GM12878 (cell line): ENCODE measurements around the gene DRD1. TPM values are rescaled to one million over a fixed set of nuclear protein-coding genes. Genes with fewer than 3 reads are reported as not detected.

Experiments
- ATAC-seq: fragments of 200-7000 bp; cut with Tn5 transposase; 3 replicates; pipeline ENCODE4 v1.9.1; 2020; ENCODE audit warnings: mild to moderate bottlenecking, moderate library complexity
- BruUV-seq: library from RNA; stranded (reverse); fragments of 400-500 nt; replicated peaks from 2 replicates; lab custom pipeline; 2021; lab: Mats Ljungman, UMichigan
- CTCF ChIA-PET: fragments of 300-600 bp; sonication (Branson Sonifier 250); formaldehyde crosslinking; extraction: SDS; loops from one replicate; lab custom pipeline; 2021; ENCODE audit warnings: inconsistent platforms; lab: Yijun Ruan, JAX
- POLR2A ChIA-PET: fragments of 350-600 bp; formaldehyde crosslinking; extraction: SDS; loops from one replicate; lab custom pipeline; 2021; ENCODE audit warnings: inconsistent platforms; lab: Charles Lee
- RAD21 ChIA-PET: fragments of 300-600 bp; sonication (Branson Sonifier 250); formaldehyde crosslinking; loops from one replicate; lab custom pipeline; 2023; ENCODE audit warnings: antibody characterized with exemption; ENCODE audit not compliant: unreplicated experiment; lab: Charles Lee
- SMC1A ChIA-PET: fragments of 300-600 bp; sonication (Branson Sonifier 250); formaldehyde crosslinking; loops from one replicate; lab custom pipeline; 2023; ENCODE audit not compliant: unreplicated experiment, uncharacterized antibody; lab: Charles Lee
- DNase-seq: peaks from one replicate; pipeline ENCODE4 v3.0.0-alpha.2; 2011; ENCODE audit warnings: low read depth, low spot score
- FAIRE-seq: peaks from 3 replicates; lab custom pipeline; 2011; peaks lifted over from hg19 to GRCh38; lab: Jason Lieb, UNC
- H2AFZ ChIP-seq: 2 replicates; pipeline ENCODE4 v1.6.0; 2011; ENCODE audit warnings: low read depth, low read length, control low read depth; ENCODE audit not compliant: control insufficient read depth
- H3K27ac ChIP-seq: 2 replicates; pipeline ENCODE4 v1.5.1; 2011; ENCODE audit warnings: control low read depth; ENCODE audit not compliant: control insufficient read depth, insufficient read depth
- H3K27me3 ChIP-seq, 2 experiments: replicated peaks in 1 of 2; 2 replicates each; pipeline versions ENCODE4 v1.6.0 to v1.6.1; 2011; ENCODE audit warnings: low read length in 1 of 2; ENCODE audit not compliant: control insufficient read depth in 2 of 2, insufficient read depth in 2 of 2
- H3K36me3 ChIP-seq, 2 experiments: 2 replicates each; pipeline ENCODE4 v1.5.1; 2011; ENCODE audit warnings: low read length in 1 of 2; ENCODE audit not compliant: control insufficient read depth in 2 of 2, insufficient read depth in 2 of 2
- H3K4me1 ChIP-seq: 2 replicates; pipeline ENCODE4 v1.6.1; 2011; ENCODE audit warnings: mild to moderate bottlenecking, low read length, moderate library complexity, mixed read lengths; ENCODE audit not compliant: control insufficient read depth, insufficient read depth
- H3K4me2 ChIP-seq: 2 replicates; pipeline ENCODE4 v1.6.0; 2011; ENCODE audit warnings: control low read depth; ENCODE audit not compliant: control insufficient read depth, insufficient read depth
- H3K4me3 ChIP-seq: fragments of 200-600 bp; sonication (generic); 2 replicates; pipeline ENCODE4 v1.5.1; 2016
- H3K79me2 ChIP-seq: 2 replicates; pipeline ENCODE4 v1.6.0; 2011; ENCODE audit warnings: low read length; ENCODE audit not compliant: control insufficient read depth, insufficient read depth
- H3K9ac ChIP-seq: 2 replicates; pipeline ENCODE4 v1.8.0; 2011; ENCODE audit warnings: low read length, control low read depth, mixed read lengths; ENCODE audit not compliant: control insufficient read depth, insufficient read depth
- H3K9me3 ChIP-seq: replicated peaks from 3 replicates; pipeline ENCODE4 v1.5.1; 2011; ENCODE audit warnings: mild to moderate bottlenecking, low read length; ENCODE audit not compliant: control insufficient read depth, insufficient read depth
- H4K20me1 ChIP-seq: 2 replicates; pipeline ENCODE4 v1.6.0; 2011; ENCODE audit not compliant: control insufficient read depth, insufficient read depth
- BRCA1 ChIP-seq: IDR thresholded peaks from 2 replicates; pipeline ENCODE4 v1.6.1; 2011; ENCODE audit warnings: low read depth, low read length, improper control_type of control experiment
- HDAC6 ChIP-seq: fragments of 200-600 bp; sonication (generic); IDR thresholded peaks from one replicate; pipeline ENCODE4 v1.8.0; 2017; ENCODE audit warnings: antibody characterized with exemption; ENCODE audit not compliant: unreplicated experiment
- MAX ChIP-seq: IDR thresholded peaks from 2 replicates; pipeline ENCODE4 v1.6.1; 2012; ENCODE audit warnings: low read depth, low read length, improper control_type of control experiment
- NFIC ChIP-seq: IDR thresholded peaks from 2 replicates; pipeline ENCODE4 v1.6.1; 2012; ENCODE audit warnings: low read depth, mild to moderate bottlenecking, inconsistent platforms, low read length, moderate library complexity
- NFYB ChIP-seq: IDR thresholded peaks from 2 replicates; pipeline ENCODE4 v1.6.1; 2011; ENCODE audit warnings: low read depth, mild to moderate bottlenecking, low read length, improper control_type of control experiment, moderate library complexity; ENCODE audit not compliant: insufficient read depth
- NR2C1 ChIP-seq: fragments of 450-650 bp; IDR thresholded peaks from 2 replicates; pipeline ENCODE4 v1.6.1; 2017; ENCODE audit warnings: antibody characterized with exemption, mild to moderate bottlenecking, moderate library complexity
- NR2C2 ChIP-seq: IDR thresholded peaks from 2 replicates; pipeline ENCODE4 v1.6.1; 2011; ENCODE audit warnings: borderline replicate concordance, low read depth; ENCODE audit not compliant: control insufficient read depth, insufficient read length
- PAX8 ChIP-seq: fragments of 450-650 bp; IDR thresholded peaks from 2 replicates; pipeline ENCODE4 v1.6.1; 2017; ENCODE audit warnings: mild to moderate bottlenecking, moderate library complexity
- TARDBP ChIP-seq: IDR thresholded peaks from 2 replicates; pipeline ENCODE4 v1.6.1; 2016; ENCODE audit warnings: borderline replicate concordance
- ZBTB11 ChIP-seq: fragments of 450-650 bp; formaldehyde crosslinking; IDR thresholded peaks from 2 replicates; pipeline ENCODE4 v1.5.0; 2022; ENCODE audit warnings: mild to moderate bottlenecking, missing genetic modification characterization
- ZBTB40 ChIP-seq: fragments of 450-650 bp; IDR thresholded peaks from 2 replicates; pipeline ENCODE4 v1.6.1; 2016; ENCODE audit warnings: mild to moderate bottlenecking, moderate library complexity, borderline replicate concordance
- WGBS: methylation state at CpG from one replicate; pipeline ENCODE4 v1.1.6; 2016; ENCODE audit warnings: low lambda C conversion rate; ENCODE audit not compliant: insufficient replicate concordance, insufficient coverage; ENCODE audit errors: missing lambda C conversion rate; 5-methylcytosine and 5-hydroxymethylcytosine counted together
- in situ Hi-C: fragments of 300-500 bp; cut with MboI; formaldehyde crosslinking; loops from 9 replicates; pipeline ENCODE4 v1.14.3; 2018; ENCODE audit warnings: mixed read lengths
- intact Hi-C: fragments of 100-400 bp; cut with micrococcal nuclease; formaldehyde crosslinking; loops from one replicate; pipeline ENCODE4 v1.14.2; 2022; ENCODE audit not compliant: unreplicated experiment
- polyA plus RNA-seq, 11 experiments: library from polyadenylated mRNA; depleted of rRNA in 4 of 11; unstranded in 6 of 11; stranded (reverse) in 5 of 11; fragments of >200 nt; fragmentation: Nextera tagmentation in 4 of 11; fragmentation: Illumina TruSeq in 1 of 11; extraction: Ambion mirVana in 4 of 11; extraction: Trizol in 1 of 11; gene quantifications; 1 replicate in 1 of 11; 2 replicates in 10 of 11; pipeline versions ENCODE4 v1.2.1 to v1.2.3, GENCODE V29; 2011 to 2016; ENCODE audit warnings: inconsistent platforms in 2 of 11, missing spikeins in 2 of 11, low read depth in 1 of 11
- total RNA-seq, 4 experiments: library from RNA; depleted of rRNA in 3 of 4; stranded (reverse); fragments of >200 nt in 3 of 4; fragmentation: Illumina TruSeq in 1 of 4; extraction: Trizol in 1 of 4; gene quantifications; 2 replicates each; pipeline versions ENCODE4 v1.2.1 to v1.2.3, GENCODE V29; 2013 to 2021

The DRD1 gene
- total and polyA plus RNA-seq, 10 of the 15 experiments (the other 5 are each of a cell fraction or from before 2014, with no cell fraction given) = not detected

GRCh38 chr5:175410926-175411325 is 33.1 kb downstream of the DRD1 start:
- H3K36me3 ChIP-seq = no peaks in the 10 kb centered on the region
- FAIRE-seq (no peak), ATAC-seq (no peak), DNase-seq (no peak)
- H3K4me3 ChIP-seq = no peak overlapping the region
- SMC1A ChIA-PET = no interaction called here
- H3K9ac ChIP-seq = no peak overlapping the region
- in situ Hi-C loops = no loop called here
- no peak overlapping the region for H3K4me2 ChIP-seq
- CTCF ChIA-PET = no interaction called here
- no peaks in the 10 kb centered on the region for H4K20me1 ChIP-seq
- no TSS peak for BruUV-seq
- no peaks in the 10 kb centered on the region for H3K4me1 ChIP-seq
- H3K27me3 ChIP-seq = no peaks in the 10 kb centered on the region
- RAD21 ChIA-PET = no interaction called here
- TF ChIP-seq PAX8 = no peak
- no peak for TF ChIP-seq MAX
- TF ChIP-seq BRCA1 = no peak
- TF ChIP-seq NR2C2 = no peak
- TF ChIP-seq, all 136 proteins: peak for 0
- H3K9me3 ChIP-seq = no peaks in the 10 kb centered on the region
- H2AFZ ChIP-seq = no peak overlapping the region
- H3K27ac ChIP-seq = no peak overlapping the region
- WGBS = 0% methylated on average over 2 of the region's 2 CpGs
- intact Hi-C loops = no loop called here
- H3K79me2 ChIP-seq = no peaks in the 10 kb centered on the region
- POLR2A ChIA-PET = no interaction called here

GRCh38 chr5:175406300-175406699 is 37.7 kb downstream of the DRD1 start:
- RAD21 ChIA-PET = no interaction called here
- in situ Hi-C loops (no loop called here), intact Hi-C loops (no loop called here)
- no peak overlapping the region for H3K27ac ChIP-seq
- H3K9me3 ChIP-seq = no peaks in the 10 kb centered on the region
- SMC1A ChIA-PET = no interaction called here
- no peak overlapping the region for H3K4me2 ChIP-seq
- no peaks in the 10 kb centered on the region for H3K4me1 ChIP-seq
- CTCF ChIA-PET = no interaction called here
- H3K27me3 ChIP-seq = no peaks in the 10 kb centered on the region
- H2AFZ ChIP-seq = no peak overlapping the region
- POLR2A ChIA-PET = no interaction called here
- no peaks in the 10 kb centered on the region for H3K79me2 ChIP-seq
- no peaks in the 10 kb centered on the region for H4K20me1 ChIP-seq
- no peak overlapping the region for H3K9ac ChIP-seq
- BruUV-seq = no TSS peak
- no peaks in the 10 kb centered on the region for H3K36me3 ChIP-seq
- no peak for FAIRE-seq
- WGBS = 51% methylated on average over 3 of the region's 3 CpGs
- DNase-seq = no peak
- no peak overlapping the region for H3K4me3 ChIP-seq
- ATAC-seq = no peak
- TF ChIP-seq NR2C1 = no peak
- TF ChIP-seq NFYB = no peak
- TF ChIP-seq TARDBP = no peak
- no peak for TF ChIP-seq HDAC6
- no peak for TF ChIP-seq ZBTB40
- no peak for TF ChIP-seq ZBTB11 (CRISPR knock-in tag)
- no peak for TF ChIP-seq NFIC
